Sigmoid colon (tissue), 4 donors: ENCODE measurements around the gene STRA8.

ENCODE experiments used
- POLR2A ChIP-seq, 2 donors: fragments of 450-650 bp; IDR thresholded peaks; one replicate each; pipeline ENCODE4 v1.6.1; 2016; ENCODE audit warnings: antibody characterized with exemption in 2 of 2, mild to moderate bottlenecking in 2 of 2, moderate library complexity in 2 of 2
- POLR2AphosphoS5 ChIP-seq, 4 donors: sonication (generic); formaldehyde crosslinking; IDR thresholded peaks; one replicate each; pipeline ENCODE4 v1.6.1; 2017; ENCODE audit warnings: antibody characterized with exemption in 4 of 4
- TF ChIP-seq, protein P1 (sequence below), 4 experiments: fragments of 450-650 bp in 3 of 4; fragments of 200-600 bp in 1 of 4; IDR thresholded peaks; one replicate each; pipeline ENCODE4 v1.5.1; 2016 to 2019; ENCODE audit warnings: antibody characterized with exemption in 4 of 4, mild to moderate bottlenecking in 3 of 4, moderate library complexity in 2 of 4

DNA sequence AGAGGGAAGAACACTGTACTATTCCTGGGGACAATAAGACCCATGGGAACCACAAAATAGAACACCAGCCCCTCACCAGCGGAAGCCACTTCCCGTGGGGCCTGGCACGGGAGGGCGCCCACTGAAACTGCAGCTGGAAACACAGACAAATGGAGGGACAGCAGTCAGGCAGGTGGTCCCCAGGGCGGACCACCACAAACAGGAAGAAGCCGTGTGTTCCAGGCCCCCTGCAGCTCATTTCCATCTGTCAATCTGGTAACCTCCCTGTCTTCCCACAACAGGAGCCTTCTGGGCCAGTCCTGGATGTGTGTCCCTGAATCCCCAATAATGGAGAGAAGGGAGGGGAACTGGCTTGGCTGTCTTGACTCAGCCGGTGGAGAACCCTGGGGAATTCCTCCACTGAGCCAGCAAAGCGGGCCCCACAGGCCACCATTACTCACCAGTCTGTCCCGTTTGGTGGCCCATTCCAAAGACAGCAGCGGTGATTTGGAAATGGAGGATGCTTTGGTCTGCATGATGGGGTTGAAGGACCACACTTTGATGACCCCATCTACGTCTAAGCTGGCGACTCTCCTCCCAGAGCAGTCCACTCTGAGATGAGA is 39.0 kb upstream of the STRA8 start:
- TF ChIP-seq, protein P1, sequence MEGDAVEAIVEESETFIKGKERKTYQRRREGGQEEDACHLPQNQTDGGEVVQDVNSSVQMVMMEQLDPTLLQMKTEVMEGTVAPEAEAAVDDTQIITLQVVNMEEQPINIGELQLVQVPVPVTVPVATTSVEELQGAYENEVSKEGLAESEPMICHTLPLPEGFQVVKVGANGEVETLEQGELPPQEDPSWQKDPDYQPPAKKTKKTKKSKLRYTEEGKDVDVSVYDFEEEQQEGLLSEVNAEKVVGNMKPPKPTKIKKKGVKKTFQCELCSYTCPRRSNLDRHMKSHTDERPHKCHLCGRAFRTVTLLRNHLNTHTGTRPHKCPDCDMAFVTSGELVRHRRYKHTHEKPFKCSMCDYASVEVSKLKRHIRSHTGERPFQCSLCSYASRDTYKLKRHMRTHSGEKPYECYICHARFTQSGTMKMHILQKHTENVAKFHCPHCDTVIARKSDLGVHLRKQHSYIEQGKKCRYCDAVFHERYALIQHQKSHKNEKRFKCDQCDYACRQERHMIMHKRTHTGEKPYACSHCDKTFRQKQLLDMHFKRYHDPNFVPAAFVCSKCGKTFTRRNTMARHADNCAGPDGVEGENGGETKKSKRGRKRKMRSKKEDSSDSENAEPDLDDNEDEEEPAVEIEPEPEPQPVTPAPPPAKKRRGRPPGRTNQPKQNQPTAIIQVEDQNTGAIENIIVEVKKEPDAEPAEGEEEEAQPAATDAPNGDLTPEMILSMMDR (IDR thresholded peaks at IDR 0.05), result no peak
- no peak for TF ChIP-seq POLR2AphosphoS5 (IDR thresholded peaks at IDR 0.05)
- TF ChIP-seq POLR2A (IDR thresholded peaks at IDR 0.05), result no peak
